ENCODE measurements around the gene ATP2B2. TPM values are rescaled to one million over a fixed set of nuclear protein-coding genes. Genes with fewer than 3 reads are reported as not detected.
A peak's percentile ranks its signal among the peaks of the same experiment; 100 is the strongest.

The ATP2B2 gene
- total and polyA plus RNA-seq, 2 experiments from 2014 or later, result 0.42 to 0.63 TPM

DNA sequence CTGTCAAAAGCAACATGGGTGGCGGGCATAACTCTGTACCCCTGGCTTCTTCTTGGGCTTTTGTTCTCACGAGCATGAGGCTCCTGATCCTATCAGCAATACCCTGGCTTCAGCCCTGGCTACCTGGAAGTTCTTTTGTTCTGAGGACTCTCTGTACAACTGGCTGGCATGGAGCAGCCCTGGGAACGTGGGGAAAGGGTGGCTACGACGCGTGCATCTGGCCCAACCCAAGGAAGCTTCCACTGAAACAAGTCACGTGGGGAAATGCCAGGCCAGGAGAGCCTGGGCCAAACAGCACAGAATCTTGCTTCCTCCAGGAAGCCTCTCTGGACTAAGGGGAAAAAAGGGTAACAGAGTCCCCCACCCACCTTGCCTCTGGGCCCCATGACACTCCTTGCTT lies 22.7 kb upstream of the ATP2B2 start (continued):
- TF ChIP-seq, protein P1, sequence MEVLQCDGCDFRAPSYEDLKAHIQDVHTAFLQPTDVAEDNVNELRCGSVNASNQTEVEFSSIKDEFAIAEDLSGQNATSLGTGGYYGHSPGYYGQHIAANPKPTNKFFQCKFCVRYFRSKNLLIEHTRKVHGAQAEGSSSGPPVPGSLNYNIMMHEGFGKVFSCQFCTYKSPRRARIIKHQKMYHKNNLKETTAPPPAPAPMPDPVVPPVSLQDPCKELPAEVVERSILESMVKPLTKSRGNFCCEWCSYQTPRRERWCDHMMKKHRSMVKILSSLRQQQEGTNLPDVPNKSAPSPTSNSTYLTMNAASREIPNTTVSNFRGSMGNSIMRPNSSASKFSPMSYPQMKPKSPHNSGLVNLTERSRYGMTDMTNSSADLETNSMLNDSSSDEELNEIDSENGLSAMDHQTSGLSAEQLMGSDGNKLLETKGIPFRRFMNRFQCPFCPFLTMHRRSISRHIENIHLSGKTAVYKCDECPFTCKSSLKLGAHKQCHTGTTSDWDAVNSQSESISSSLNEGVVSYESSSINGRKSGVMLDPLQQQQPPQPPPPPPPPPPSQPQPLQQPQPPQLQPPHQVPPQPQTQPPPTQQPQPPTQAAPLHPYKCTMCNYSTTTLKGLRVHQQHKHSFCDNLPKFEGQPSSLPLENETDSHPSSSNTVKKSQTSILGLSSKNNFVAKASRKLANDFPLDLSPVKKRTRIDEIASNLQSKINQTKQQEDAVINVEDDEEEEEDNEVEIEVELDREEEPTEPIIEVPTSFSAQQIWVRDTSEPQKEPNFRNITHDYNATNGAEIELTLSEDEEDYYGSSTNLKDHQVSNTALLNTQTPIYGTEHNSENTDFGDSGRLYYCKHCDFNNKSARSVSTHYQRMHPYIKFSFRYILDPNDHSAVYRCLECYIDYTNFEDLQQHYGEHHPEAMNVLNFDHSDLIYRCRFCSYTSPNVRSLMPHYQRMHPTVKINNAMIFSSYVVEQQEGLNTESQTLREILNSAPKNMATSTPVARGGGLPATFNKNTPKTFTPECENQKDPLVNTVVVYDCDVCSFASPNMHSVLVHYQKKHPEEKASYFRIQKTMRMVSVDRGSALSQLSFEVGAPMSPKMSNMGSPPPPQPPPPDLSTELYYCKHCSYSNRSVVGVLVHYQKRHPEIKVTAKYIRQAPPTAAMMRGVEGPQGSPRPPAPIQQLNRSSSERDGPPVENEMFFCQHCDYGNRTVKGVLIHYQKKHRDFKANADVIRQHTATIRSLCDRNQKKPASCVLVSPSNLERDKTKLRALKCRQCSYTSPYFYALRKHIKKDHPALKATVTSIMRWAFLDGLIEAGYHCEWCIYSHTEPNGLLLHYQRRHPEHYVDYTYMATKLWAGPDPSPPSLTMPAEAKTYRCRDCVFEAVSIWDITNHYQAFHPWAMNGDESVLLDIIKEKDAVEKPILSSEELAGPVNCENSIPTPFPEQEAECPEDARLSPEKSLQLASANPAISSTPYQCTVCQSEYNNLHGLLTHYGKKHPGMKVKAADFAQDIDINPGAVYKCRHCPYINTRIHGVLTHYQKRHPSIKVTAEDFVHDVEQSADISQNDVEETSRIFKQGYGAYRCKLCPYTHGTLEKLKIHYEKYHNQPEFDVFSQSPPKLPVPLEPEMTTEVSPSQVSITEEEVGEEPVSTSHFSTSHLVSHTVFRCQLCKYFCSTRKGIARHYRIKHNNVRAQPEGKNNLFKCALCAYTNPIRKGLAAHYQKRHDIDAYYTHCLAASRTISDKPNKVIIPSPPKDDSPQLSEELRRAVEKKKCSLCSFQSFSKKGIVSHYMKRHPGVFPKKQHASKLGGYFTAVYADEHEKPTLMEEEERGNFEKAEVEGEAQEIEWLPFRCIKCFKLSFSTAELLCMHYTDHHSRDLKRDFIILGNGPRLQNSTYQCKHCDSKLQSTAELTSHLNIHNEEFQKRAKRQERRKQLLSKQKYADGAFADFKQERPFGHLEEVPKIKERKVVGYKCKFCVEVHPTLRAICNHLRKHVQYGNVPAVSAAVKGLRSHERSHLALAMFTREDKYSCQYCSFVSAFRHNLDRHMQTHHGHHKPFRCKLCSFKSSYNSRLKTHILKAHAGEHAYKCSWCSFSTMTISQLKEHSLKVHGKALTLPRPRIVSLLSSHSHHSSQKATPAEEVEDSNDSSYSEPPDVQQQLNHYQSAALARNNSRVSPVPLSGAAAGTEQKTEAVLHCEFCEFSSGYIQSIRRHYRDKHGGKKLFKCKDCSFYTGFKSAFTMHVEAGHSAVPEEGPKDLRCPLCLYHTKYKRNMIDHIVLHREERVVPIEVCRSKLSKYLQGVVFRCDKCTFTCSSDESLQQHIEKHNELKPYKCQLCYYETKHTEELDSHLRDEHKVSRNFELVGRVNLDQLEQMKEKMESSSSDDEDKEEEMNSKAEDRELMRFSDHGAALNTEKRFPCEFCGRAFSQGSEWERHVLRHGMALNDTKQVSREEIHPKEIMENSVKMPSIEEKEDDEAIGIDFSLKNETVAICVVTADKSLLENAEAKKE (CRISPR knock-in tag; IDR thresholded peaks at IDR 0.05), result no peak

GRCh38 chr3:10527295-10528001 lies 22.1 kb upstream of the ATP2B2 start:
- Mint-ChIP-seq H3K9me3 (no peaks in the 10 kb centered on the region), H3K27ac (no peak overlapping the region), H3K36me3 (ENCODE audit: low read depth) (no peaks in the 10 kb centered on the region), H3K4me3 (no peak overlapping the region), H3K27me3 (ENCODE audit: insufficient read depth, low read depth, poor library complexity) (peaks cover 4% of the 10 kb centered on the region), H3K4me1 (no peaks in the 10 kb centered on the region)
- Histone ChIP-seq H2AFZ (no peak overlapping the region), H3K79me2 (replicated peaks; ENCODE audit: insufficient read depth) (no peaks in the 10 kb centered on the region), H3K9me2 (ENCODE audit: insufficient read depth) (no peaks in the 10 kb centered on the region), H3F3A (replicated peaks; ENCODE audit: low read depth) (no peaks in the 10 kb centered on the region), H4K20me1 (replicated peaks; ENCODE audit: insufficient read depth) (no peaks in the 10 kb centered on the region), H3K36me3 (ENCODE audit: insufficient read depth) (no peaks in the 10 kb centered on the region), H3K4me3 (no peak overlapping the region), H3K4me2 (no peak overlapping the region), H3K4me1 (ENCODE audit: insufficient read depth) (no peaks in the 10 kb centered on the region), H3K27me3 (ENCODE audit: insufficient read depth) (no peaks in the 10 kb centered on the region), H3K27ac (ENCODE audit: low read depth) (no peak overlapping the region)
- TF ChIP-seq CTCF (conservative IDR thresholded peaks at IDR 0.05; ENCODE audit: low read depth in 2 of 2), result peak in 1 of 2 experiments; percentile 21; a peak in 1 of 4 replicates
- TF ChIP-seq STAT1 (IDR thresholded peaks at IDR 0.05; ENCODE audit: unreplicated experiment), result no peak
- ATAC-seq (peak; percentile 54; the same call in 2 of the 3 replicates), DNase-seq (ENCODE audit: low spot score) (no peak)

All from GM23338 (cell line).